Testis (tissue), 3 donors: ENCODE data around the gene CFAP299. TPM values are rescaled to one million over a fixed set of nuclear protein-coding genes. Genes with fewer than 3 reads are reported as not detected.

Experiments used
- DNase-seq: peaks from one replicate; pipeline ENCODE4 v3.0.0-alpha.2; 2019
- H3K27ac ChIP-seq, 2 donors: fragments of 200-600 bp; sonication (generic); one replicate each; pipeline ENCODE4 v1.5.1; 2019
- H3K27me3 ChIP-seq: fragments of 200-600 bp; sonication (generic); one replicate; pipeline ENCODE4 v1.5.1; 2019
- H3K36me3 ChIP-seq: fragments of 200-600 bp; sonication (generic); one replicate; pipeline ENCODE4 v1.5.1; 2017; ENCODE audit warnings: low read depth; ENCODE audit errors: missing control alignments
- H3K4me1 ChIP-seq: fragments of 200-600 bp; sonication (generic); one replicate; pipeline ENCODE4 v1.5.1; 2019
- H3K4me3 ChIP-seq, 2 donors: fragments of 200-600 bp; sonication (generic); one replicate each; pipeline ENCODE4 v1.5.1; 2017 to 2019
- H3K9me3 ChIP-seq: fragments of 200-600 bp; sonication (generic); one replicate; pipeline ENCODE4 v1.5.1; 2017
- CTCF ChIP-seq, 3 experiments: fragments of 450-650 bp in 2 of 3; fragments of 200-600 bp in 1 of 3; sonication (generic) in 1 of 3; IDR thresholded peaks; one replicate each; pipeline ENCODE4 v1.5.1; 2016 to 2019; ENCODE audit warnings: antibody characterized with exemption in 3 of 3, mild to moderate bottlenecking in 2 of 3, moderate library complexity in 1 of 3
- POLR2A ChIP-seq: fragments of 450-650 bp; IDR thresholded peaks from one replicate; pipeline ENCODE4 v1.6.1; 2017; ENCODE audit warnings: antibody characterized with exemption, mild to moderate bottlenecking, moderate library complexity
- WGBS, 2 donors: methylation state at CpG; one replicate each; pipeline ENCODE4 v1.1.5; 2018; 5-methylcytosine and 5-hydroxymethylcytosine counted together
- intact Hi-C: fragments of 100-400 bp; cut with DNase I; formaldehyde crosslinking; loops from one replicate; pipeline ENCODE4 v1.15.1; 2023; ENCODE audit warnings: low total_unique reads
- polyA plus RNA-seq: library from polyadenylated mRNA; stranded (reverse); fragments of 350-450 nt; fragmentation: Illumina TruSeq; extraction: RNeasy Lipid Tissue Mini Kit (QIAGEN cat#74804); gene quantifications from one replicate; pipeline ENCODE4 v1.2.3, GENCODE V29; 2014; ENCODE audit warnings: low read depth, low replicate concordance; ENCODE audit not compliant: insufficient read depth
- total RNA-seq, 2 donors: library from RNA; depleted of rRNA; stranded (reverse); fragments of >200 nt; gene quantifications; one replicate each; pipeline ENCODE4 v1.2.3, GENCODE V29; 2016

The CFAP299 gene
- total and polyA plus RNA-seq, 3 donors from 2014 or later, result 18.1 to 51.9 (median 21.4) TPM

DNA sequence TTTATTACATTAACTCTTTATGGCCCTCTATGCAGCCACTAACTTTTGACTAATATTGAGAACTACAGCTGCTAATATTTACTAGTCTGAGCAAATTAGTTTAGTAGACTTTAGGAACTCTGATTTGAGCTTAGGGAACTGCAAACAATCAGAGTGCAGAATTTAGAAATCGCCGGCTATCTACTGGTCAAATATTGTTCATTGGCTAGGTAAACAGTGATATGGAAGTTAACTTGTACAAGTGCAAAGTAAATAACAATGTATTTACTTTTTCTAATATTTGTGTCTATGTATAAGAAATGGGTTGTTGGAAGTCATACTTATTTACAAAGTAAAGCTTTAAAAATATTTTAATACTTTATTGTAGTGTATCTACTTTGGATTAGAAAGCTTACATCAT, 279.6 kb downstream of the CFAP299 start:
- 96 to 100% methylated on average over 2 of the region's 2 CpGs for WGBS, 2 donors

GRCh38 chr4:80619070-80619674, 283.6 kb downstream of the CFAP299 start:
- intact Hi-C loops, result no loop called here
- Histone ChIP-seq H3K27ac (no peak overlapping the region), H3K4me1 (no peaks in the 10 kb centered on the region), H3K27me3 (no peaks in the 10 kb centered on the region), H3K4me3 (no peak overlapping the region), H3K9me3 (no peaks in the 10 kb centered on the region), H3K36me3 (no peaks in the 10 kb centered on the region)
- TF ChIP-seq CTCF (IDR thresholded peaks at IDR 0.05) (peak in 1 of 3 experiments; percentile 11), POLR2A (no peak)
- WGBS, 2 donors, result 60 to 71% methylated on average over 1 of the region's 1 CpG
- peak; percentile 31 for DNase-seq

More for the DNA sequence above, 279.6 kb downstream of the CFAP299 start:
- DNase-seq, result no peak
- Histone ChIP-seq H3K36me3 (no peaks in the 10 kb centered on the region), H3K27me3 (no peaks in the 10 kb centered on the region), H3K9me3 (no peaks in the 10 kb centered on the region), H3K4me3 (no peak overlapping the region), H3K27ac (no peak overlapping the region), H3K4me1 (no peaks in the 10 kb centered on the region)
- intact Hi-C loops, result no loop called here
- TF ChIP-seq CTCF (IDR thresholded peaks at IDR 0.05), result no peak
- TF ChIP-seq POLR2A, result no peak

- no peaks in the 10 kb centered on the region for H3K4me1 ChIP-seq
- no peak overlapping the region for H3K27ac ChIP-seq
- DNase-seq, result no peak
- H3K36me3 ChIP-seq, result no peaks in the 10 kb centered on the region
- no peaks in the 10 kb centered on the region for H3K27me3 ChIP-seq
- no peaks in the 10 kb centered on the region for H3K9me3 ChIP-seq
- H3K4me3 ChIP-seq, result no peak overlapping the region
- no peak for TF ChIP-seq POLR2A
- TF ChIP-seq CTCF (IDR thresholded peaks at IDR 0.05), result no peak
- intact Hi-C loops, result no loop called here
- WGBS, 2 donors, result 65 to 73% methylated on average over 1 of the region's 1 CpG
Measured at GRCh38 chr4:80631861-80632260, 296.3 kb downstream of the CFAP299 start.

GRCh38 chr4:80637190-80637589, 301.7 kb downstream of the CFAP299 start:
- no peak overlapping the region for H3K4me3 ChIP-seq
- H3K9me3 ChIP-seq, result no peaks in the 10 kb centered on the region
- 91 to 94% methylated on average over 2 of the region's 2 CpGs for WGBS, 2 donors
- no peak overlapping the region for H3K27ac ChIP-seq
- intact Hi-C loops, result no loop called here
- no peak for TF ChIP-seq POLR2A
- TF ChIP-seq CTCF (IDR thresholded peaks at IDR 0.05), result no peak
- DNase-seq, result no peak
- no peaks in the 10 kb centered on the region for H3K4me1 ChIP-seq
- no peaks in the 10 kb centered on the region for H3K27me3 ChIP-seq
- H3K36me3 ChIP-seq, result no peaks in the 10 kb centered on the region

DNA sequence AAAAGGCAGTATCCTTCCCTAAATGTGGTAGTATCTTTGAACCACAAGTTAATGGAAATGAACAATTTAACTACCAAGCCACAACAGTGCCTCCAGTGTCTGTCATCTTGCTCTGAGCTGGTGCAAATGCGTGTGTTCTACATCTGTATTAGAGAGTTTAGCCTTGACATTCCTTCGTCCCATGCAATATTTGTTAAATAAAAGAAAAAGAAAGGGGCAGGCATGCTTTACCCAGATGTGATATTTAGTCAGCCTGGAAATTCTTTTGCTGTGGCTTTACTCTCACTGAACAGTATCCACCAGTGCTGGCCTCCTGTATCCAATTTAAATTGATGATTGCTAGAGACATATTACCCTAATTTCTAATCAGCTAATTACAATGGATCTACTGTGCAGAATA, 310.5 kb downstream of the CFAP299 start:
- Histone ChIP-seq H3K36me3 (no peaks in the 10 kb centered on the region), H3K27me3 (no peaks in the 10 kb centered on the region)

More for the DNA sequence above, 310.5 kb downstream of the CFAP299 start:
- no peak overlapping the region for H3K27ac ChIP-seq
- DNase-seq, result no peak
- 43% methylated on average over 2 of the region's 2 CpGs for WGBS, 2 donors
- no peaks in the 10 kb centered on the region for H3K9me3 ChIP-seq
- H3K4me1 ChIP-seq, result no peaks in the 10 kb centered on the region
- no peak for TF ChIP-seq POLR2A
- TF ChIP-seq CTCF (IDR thresholded peaks at IDR 0.05), result no peak
- no peak overlapping the region for H3K4me3 ChIP-seq
- intact Hi-C loops, result no loop called here
